Measurements from ENCODE around the gene CCDC122. TPM values are rescaled to one million over a fixed set of nuclear protein-coding genes. Genes with fewer than 3 reads are reported as not detected.

The CCDC122 gene
- total RNA-seq, 1 donor from 2014 or later: 7.4 TPM

DNA sequence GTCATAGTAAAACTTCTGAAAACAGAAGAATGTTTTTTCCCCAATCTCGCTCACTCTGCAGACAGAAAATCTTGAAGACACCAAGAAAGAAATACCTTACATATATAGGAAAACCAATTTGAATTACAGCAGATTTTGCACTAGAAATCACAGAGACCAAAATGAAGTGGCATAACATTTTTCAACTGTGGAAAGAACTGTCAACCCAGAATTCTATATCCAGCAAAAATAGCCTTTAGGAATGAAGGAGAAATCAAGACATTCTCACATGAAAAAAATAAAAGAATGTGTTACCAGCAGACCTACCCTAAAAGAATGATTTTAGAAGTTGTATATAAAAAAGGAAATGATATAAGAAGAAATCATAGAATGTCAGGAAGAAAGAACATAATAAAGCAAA is 28.7 kb downstream of the CCDC122 start:
- TF ChIP-seq, protein P1, sequence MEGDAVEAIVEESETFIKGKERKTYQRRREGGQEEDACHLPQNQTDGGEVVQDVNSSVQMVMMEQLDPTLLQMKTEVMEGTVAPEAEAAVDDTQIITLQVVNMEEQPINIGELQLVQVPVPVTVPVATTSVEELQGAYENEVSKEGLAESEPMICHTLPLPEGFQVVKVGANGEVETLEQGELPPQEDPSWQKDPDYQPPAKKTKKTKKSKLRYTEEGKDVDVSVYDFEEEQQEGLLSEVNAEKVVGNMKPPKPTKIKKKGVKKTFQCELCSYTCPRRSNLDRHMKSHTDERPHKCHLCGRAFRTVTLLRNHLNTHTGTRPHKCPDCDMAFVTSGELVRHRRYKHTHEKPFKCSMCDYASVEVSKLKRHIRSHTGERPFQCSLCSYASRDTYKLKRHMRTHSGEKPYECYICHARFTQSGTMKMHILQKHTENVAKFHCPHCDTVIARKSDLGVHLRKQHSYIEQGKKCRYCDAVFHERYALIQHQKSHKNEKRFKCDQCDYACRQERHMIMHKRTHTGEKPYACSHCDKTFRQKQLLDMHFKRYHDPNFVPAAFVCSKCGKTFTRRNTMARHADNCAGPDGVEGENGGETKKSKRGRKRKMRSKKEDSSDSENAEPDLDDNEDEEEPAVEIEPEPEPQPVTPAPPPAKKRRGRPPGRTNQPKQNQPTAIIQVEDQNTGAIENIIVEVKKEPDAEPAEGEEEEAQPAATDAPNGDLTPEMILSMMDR (IDR thresholded peaks at IDR 0.05; ENCODE audit: insufficient read depth, low read length, poor library complexity, severe bottlenecking): no peak
- DNase-seq (ENCODE audit: low read depth): no peak
- Histone ChIP-seq H3K4me3 (ENCODE audit: low read depth, low read length) (no peak overlapping the region), H3K36me3 (ENCODE audit: control insufficient read depth, insufficient read depth, low read length) (no peaks in the 10 kb centered on the region), H3K27me3 (ENCODE audit: control insufficient read depth, insufficient read depth, low read length) (no peaks in the 10 kb centered on the region)

DNA sequence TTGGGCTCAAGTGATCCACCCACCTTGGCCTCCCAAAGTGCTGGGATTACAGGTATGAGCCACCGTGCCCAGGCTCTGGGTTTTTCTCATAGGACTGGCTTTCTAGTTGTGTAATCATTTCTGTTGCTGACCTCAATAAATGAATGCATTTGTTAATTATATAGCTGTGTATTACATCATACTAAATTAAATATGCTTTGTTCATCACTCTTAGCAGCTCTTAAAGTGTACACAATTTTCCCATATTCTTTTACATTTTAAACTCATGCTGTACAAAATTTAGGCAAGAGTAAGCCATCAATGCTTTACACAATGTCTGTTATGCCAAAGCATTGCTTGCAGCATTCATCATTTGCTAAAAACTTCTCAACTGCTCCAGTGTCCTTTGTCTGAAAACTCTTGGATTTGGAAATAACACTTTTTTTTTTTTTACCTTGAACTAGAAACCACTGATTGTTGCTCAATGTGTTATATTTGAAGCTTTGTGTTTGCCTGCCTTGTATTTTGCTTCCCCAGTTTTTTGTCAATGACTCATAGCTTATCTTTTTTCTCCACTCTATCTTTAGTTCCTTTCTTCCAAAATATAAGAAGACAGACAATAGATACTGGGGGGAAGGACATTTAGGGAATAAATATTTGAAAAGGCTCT is 31.4 kb downstream of the CCDC122 start:
- TF ChIP-seq, protein P1 (IDR thresholded peaks at IDR 0.05; ENCODE audit: insufficient read depth, low read length, poor library complexity, severe bottlenecking): no peak
- no peak for DNase-seq (ENCODE audit: low read depth)
- Histone ChIP-seq H3K4me3 (ENCODE audit: low read depth, low read length) (no peak overlapping the region), H3K27me3 (ENCODE audit: control insufficient read depth, insufficient read depth, low read length) (no peaks in the 10 kb centered on the region), H3K36me3 (ENCODE audit: control insufficient read depth, insufficient read depth, low read length) (no peaks in the 10 kb centered on the region)

DNA sequence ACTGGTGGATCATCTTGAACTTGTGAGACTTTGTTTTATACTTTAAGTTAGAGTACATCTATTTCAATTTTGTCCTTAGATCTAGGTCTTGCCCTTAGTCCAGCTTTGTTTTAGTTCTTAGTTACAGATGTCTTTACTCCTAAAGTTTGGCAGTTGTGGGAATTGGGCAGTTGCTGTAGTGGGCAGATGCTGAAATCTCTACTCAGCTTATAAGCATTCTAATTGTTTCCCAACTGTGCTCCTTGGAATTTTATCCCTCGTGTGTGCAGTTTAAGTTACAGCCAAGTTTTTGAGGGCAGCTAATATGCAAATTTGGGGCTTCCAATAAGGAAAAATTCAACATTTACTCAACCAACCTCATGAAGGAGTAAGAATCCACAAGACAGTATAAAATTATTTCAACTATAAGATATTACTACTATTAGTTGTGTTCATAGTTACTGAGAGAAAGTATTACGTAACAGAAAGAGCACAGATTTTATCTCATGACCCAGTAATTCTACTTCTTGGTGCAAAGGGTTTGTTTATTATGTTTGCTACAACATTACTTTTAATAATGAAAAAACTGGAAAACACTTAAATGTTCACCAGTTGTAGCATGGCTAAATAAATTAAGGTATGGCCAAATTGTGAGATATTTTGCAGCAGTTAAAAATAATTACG is 32.9 kb downstream of the CCDC122 start:
- no peak for DNase-seq (ENCODE audit: low read depth)
- Histone ChIP-seq H3K36me3 (ENCODE audit: control insufficient read depth, insufficient read depth, low read length) (no peaks in the 10 kb centered on the region), H3K4me3 (ENCODE audit: low read depth, low read length) (no peak overlapping the region)

DNA sequence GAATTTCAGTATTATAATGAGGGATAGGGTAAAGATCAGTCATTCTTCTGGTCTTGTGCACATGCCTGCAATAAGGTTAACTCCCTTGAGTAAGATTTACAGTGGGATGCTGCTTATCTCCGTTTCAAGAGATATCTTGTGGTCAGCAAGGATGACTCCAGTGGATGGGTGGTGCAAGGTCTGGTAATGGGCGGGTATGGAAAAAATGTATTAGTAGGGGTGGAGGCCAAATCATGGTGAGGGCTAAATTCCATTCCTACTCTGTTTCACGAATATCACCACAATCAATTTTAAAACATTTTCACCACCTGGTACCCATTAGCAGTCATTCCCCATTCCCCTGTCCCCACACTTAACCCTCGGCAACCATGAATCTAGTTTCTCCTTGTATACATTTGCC is 40.6 kb downstream of the CCDC122 start:
- TF ChIP-seq, protein P1 (IDR thresholded peaks at IDR 0.05; ENCODE audit: insufficient read depth, low read length, poor library complexity, severe bottlenecking): no peak
- Histone ChIP-seq H3K27me3 (ENCODE audit: control insufficient read depth, insufficient read depth, low read length) (no peaks in the 10 kb centered on the region), H3K36me3 (ENCODE audit: control insufficient read depth, insufficient read depth, low read length) (no peaks in the 10 kb centered on the region), H3K4me3 (ENCODE audit: low read depth, low read length) (no peak overlapping the region)
- no peak for DNase-seq (ENCODE audit: low read depth)

More for the DNA sequence above, 32.9 kb downstream of the CCDC122 start:
- H3K27me3 ChIP-seq (ENCODE audit: control insufficient read depth, insufficient read depth, low read length): no peaks in the 10 kb centered on the region
- TF ChIP-seq, protein P1 (IDR thresholded peaks at IDR 0.05; ENCODE audit: insufficient read depth, low read length, poor library complexity, severe bottlenecking): no peak

DNA sequence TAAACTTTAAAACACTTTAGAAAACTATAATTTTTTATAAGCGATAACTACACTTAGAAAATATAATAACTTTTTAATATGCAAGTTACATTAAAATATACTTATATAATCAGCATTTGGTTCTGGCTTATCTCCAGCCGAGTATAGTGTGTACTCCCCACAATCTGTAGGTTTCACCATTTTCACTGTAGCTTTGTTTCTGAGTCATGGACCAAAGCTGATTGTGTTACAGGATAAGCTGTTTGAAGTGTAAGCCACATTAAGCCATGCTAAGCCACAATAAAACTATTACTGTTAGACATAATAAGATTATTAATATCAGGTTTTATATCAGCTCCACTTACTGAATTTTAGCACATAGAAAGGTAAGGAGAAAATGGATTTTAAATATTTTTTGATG is 43.8 kb downstream of the CCDC122 start:
- Histone ChIP-seq H3K36me3 (ENCODE audit: control insufficient read depth, insufficient read depth, low read length) (no peaks in the 10 kb centered on the region), H3K27me3 (ENCODE audit: control insufficient read depth, insufficient read depth, low read length) (no peaks in the 10 kb centered on the region), H3K4me3 (ENCODE audit: low read depth, low read length) (no peak overlapping the region)
- DNase-seq (ENCODE audit: low read depth): no peak
- TF ChIP-seq, protein P1 (IDR thresholded peaks at IDR 0.05; ENCODE audit: insufficient read depth, low read length, poor library complexity, severe bottlenecking): no peak
